Adrenal gland (tissue), 5 donors: ENCODE measurements around the gene TADA3.

Experiments
- CTCF ChIP-seq, 6 experiments: fragments of 450-650 bp in 4 of 6; fragments of 200-600 bp in 2 of 6; sonication (generic) in 1 of 6; IDR thresholded peaks; 1 replicate in 5 of 6; 2 replicates in 1 of 6; pipeline versions ENCODE4 v1.5.1 to v1.8.0; 2016 to 2021; ENCODE audit warnings: antibody characterized with exemption in 6 of 6, mild to moderate bottlenecking in 2 of 6, moderate library complexity in 1 of 6
- POLR2A ChIP-seq, 2 donors: fragments of 450-650 bp; IDR thresholded peaks; one replicate each; pipeline ENCODE4 v1.6.1; 2017; ENCODE audit warnings: antibody characterized with exemption in 2 of 2, mild to moderate bottlenecking in 2 of 2, moderate library complexity in 1 of 2
- donor health status: DM: no; HTN: no; CAD: no.

- TF ChIP-seq CTCF (IDR thresholded peaks at IDR 0.05) (no peak), POLR2A (IDR thresholded peaks at IDR 0.05) (no peak)
Observed at GRCh38 chr3:9806137-9806536, 13.9 kb upstream of the TADA3 start.
